CD14-positive monocyte (primary cell): ENCODE results near the gene SLC9A8. TPM values are rescaled to one million over a fixed set of nuclear protein-coding genes. Genes with fewer than 3 reads are reported as not detected.
A peak's percentile ranks its signal among the peaks of the same experiment; 100 is the strongest.

Experiments used
- DNase-seq, 3 donors: peaks; one replicate each; pipeline ENCODE4 v3.0.0-alpha.2; 2011 to 2022
- H2AFZ ChIP-seq: 2 replicates; pipeline ENCODE4 v1.6.0; 2012; ENCODE audit warnings: mild to moderate bottlenecking, low read depth, low read length, inconsistent platforms; ENCODE audit not compliant: insufficient read depth, poor library complexity, severe bottlenecking
- H3K27ac ChIP-seq, 2 donors: 1 replicate in 1 of 2; 2 replicates in 1 of 2; pipeline ENCODE4 v1.5.1; 2012 to 2013; ENCODE audit warnings: low read length in 2 of 2, control low read depth in 1 of 2, inconsistent platforms in 1 of 2, low read depth in 1 of 2, mild to moderate bottlenecking in 1 of 2
- H3K27me3 ChIP-seq, 2 donors: one replicate each; pipeline versions ENCODE4 v1.6.0 to v1.6.1; 2011 to 2013; ENCODE audit warnings: low read length in 2 of 2; ENCODE audit not compliant: control insufficient read depth in 2 of 2, insufficient read depth in 2 of 2
- H3K36me3 ChIP-seq, 2 donors: replicated peaks in 1 of 2; 1 replicate in 1 of 2; 2 replicates in 1 of 2; pipeline versions ENCODE4 v1.5.1 to v1.6.1; 2012 to 2013; ENCODE audit warnings: low read length in 2 of 2, control low read depth in 1 of 2, inconsistent platforms in 1 of 2, mild to moderate bottlenecking in 1 of 2; ENCODE audit not compliant: insufficient read depth in 2 of 2, control insufficient read depth in 1 of 2
- H3K4me1 ChIP-seq, 2 donors: 1 replicate in 1 of 2; 2 replicates in 1 of 2; pipeline versions ENCODE4 v1.5.1 to v1.6.1; 2012 to 2013; ENCODE audit warnings: low read length in 2 of 2, control low read depth in 1 of 2, inconsistent platforms in 1 of 2, mild to moderate bottlenecking in 1 of 2, moderate library complexity in 1 of 2; ENCODE audit not compliant: insufficient read depth in 2 of 2, control insufficient read depth in 1 of 2
- H3K4me2 ChIP-seq: replicated peaks from 2 replicates; pipeline ENCODE3; 2012; ENCODE audit warnings: low read length, moderate library complexity, mild to moderate bottlenecking; ENCODE audit not compliant: poor library complexity, severe bottlenecking; ENCODE audit errors: extremely low read depth
- H3K4me3 ChIP-seq, 3 experiments: fragments of 200-600 bp in 1 of 3; sonication (generic) in 1 of 3; replicated peaks in 1 of 3; 1 replicate in 2 of 3; 2 replicates in 1 of 3; pipeline ENCODE4 v1.5.1; 2011 to 2013; ENCODE audit warnings: low read length in 3 of 3, mild to moderate bottlenecking in 3 of 3, control low read depth in 2 of 3, low read depth in 2 of 3, inconsistent platforms in 1 of 3, moderate library complexity in 1 of 3
- H3K79me2 ChIP-seq: 2 replicates; pipeline ENCODE4 v1.6.0; 2012; ENCODE audit warnings: mild to moderate bottlenecking, control low read depth, inconsistent platforms, low read length, moderate library complexity; ENCODE audit not compliant: insufficient read depth
- H3K9ac ChIP-seq: 2 replicates; pipeline ENCODE4 v1.6.0; 2017; ENCODE audit warnings: low read length, mild to moderate bottlenecking; ENCODE audit not compliant: insufficient read depth, poor library complexity, severe bottlenecking
- H3K9me3 ChIP-seq, 2 donors: replicated peaks in 1 of 2; 1 replicate in 1 of 2; 2 replicates in 1 of 2; pipeline versions ENCODE4 v1.5.1 to v1.6.1; 2012 to 2013; ENCODE audit warnings: low read length in 2 of 2, control low read depth in 1 of 2; ENCODE audit not compliant: control insufficient read depth in 1 of 2, insufficient read depth in 1 of 2
- H4K20me1 ChIP-seq: 2 replicates; pipeline ENCODE4 v1.6.0; 2012; ENCODE audit warnings: mild to moderate bottlenecking, low read length, control low read depth, moderate library complexity; ENCODE audit not compliant: insufficient read depth
- H3K27ac Mint-ChIP-seq, 7 donors: one replicate each; pipeline ENCODE4 v1.8.0; 2020; ENCODE audit warnings: mild to moderate bottlenecking in 7 of 7, mixed read lengths in 7 of 7, moderate library complexity in 6 of 7, inconsistent platforms in 2 of 7
- H3K27me3 Mint-ChIP-seq, 3 donors: one replicate each; pipeline ENCODE4 v1.8.0; 2021 to 2022; ENCODE audit warnings: low read depth in 3 of 3, mild to moderate bottlenecking in 3 of 3, mixed read lengths in 3 of 3, moderate library complexity in 3 of 3, inconsistent platforms in 1 of 3
- H3K36me3 Mint-ChIP-seq, 2 donors: one replicate each; pipeline ENCODE4 v1.8.0; 2020; ENCODE audit warnings: mixed read lengths in 2 of 2, inconsistent platforms in 1 of 2, mild to moderate bottlenecking in 1 of 2
- H3K4me1 Mint-ChIP-seq: one replicate; pipeline ENCODE4 v1.8.0; 2020; ENCODE audit warnings: mild to moderate bottlenecking, mixed read lengths
- H3K4me3 Mint-ChIP-seq, 2 donors: one replicate each; pipeline ENCODE4 v1.8.0; 2020; ENCODE audit warnings: mild to moderate bottlenecking in 2 of 2, mixed read lengths in 2 of 2, moderate library complexity in 1 of 2
- H3K9me3 Mint-ChIP-seq, 7 donors: one replicate each; pipeline ENCODE4 v1.8.0; 2020 to 2022; ENCODE audit warnings: mixed read lengths in 7 of 7, mild to moderate bottlenecking in 6 of 7, moderate library complexity in 6 of 7, inconsistent platforms in 2 of 7
- WGBS: methylation state at CpG from one replicate; pipeline ENCODE4 v1.1.5; 2013; ENCODE audit warnings: missing lambda C conversion rate; ENCODE audit not compliant: insufficient coverage; 5-methylcytosine and 5-hydroxymethylcytosine counted together
- intact Hi-C, 2 donors: fragments of 100-400 bp; cut with micrococcal nuclease; formaldehyde crosslinking; loops; one replicate each; pipeline versions ENCODE4 v1.15.0 to v1.15.1; 2023
- polyA plus RNA-seq, 3 donors: library from polyadenylated mRNA; depleted of rRNA in 1 of 3; unstranded in 2 of 3; stranded (reverse) in 1 of 3; fragments of 300-500 nt in 2 of 3; fragments of >200 nt in 1 of 3; fragmentation: Illumina TruSeq in 2 of 3; gene quantifications; 1 replicate in 2 of 3; 2 replicates in 1 of 3; pipeline ENCODE4 v1.2.3, GENCODE V29; 2012 to 2021
- TF ChIP-seq, protein P1 (sequence below): fragments of 200-600 bp; IDR thresholded peaks from one replicate; pipeline ENCODE4 v1.8.0; 2022; ENCODE audit warnings: antibody characterized with exemption, mild to moderate bottlenecking

SLC9A8 gene
- polyA plus RNA-seq, 3 donors: 3.0 to 14.6 (median 3.3) TPM

DNA sequence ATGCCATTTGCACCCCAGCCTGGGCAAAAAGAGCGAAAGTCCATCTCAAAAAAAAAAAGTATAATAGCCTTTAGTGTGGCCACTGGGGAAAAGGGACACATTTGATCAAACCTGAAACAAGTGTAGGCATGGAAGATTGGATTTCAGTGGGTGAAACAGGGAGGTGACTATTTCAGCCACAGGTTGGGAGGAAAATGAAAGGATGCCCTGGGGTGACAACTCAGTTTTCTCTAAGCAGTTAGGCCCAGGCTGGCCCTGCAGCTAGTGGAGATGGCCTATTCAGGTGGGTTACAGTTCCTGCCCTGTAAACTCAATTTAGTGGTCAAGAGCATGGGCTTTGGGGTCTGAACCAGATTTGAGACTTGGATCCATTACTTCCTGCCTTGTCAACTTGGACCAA is 66.3 kb downstream of the SLC9A8 start:
- Histone ChIP-seq H3K4me3 (no peak overlapping the region), H3K27me3 (no peaks in the 10 kb centered on the region)

DNA sequence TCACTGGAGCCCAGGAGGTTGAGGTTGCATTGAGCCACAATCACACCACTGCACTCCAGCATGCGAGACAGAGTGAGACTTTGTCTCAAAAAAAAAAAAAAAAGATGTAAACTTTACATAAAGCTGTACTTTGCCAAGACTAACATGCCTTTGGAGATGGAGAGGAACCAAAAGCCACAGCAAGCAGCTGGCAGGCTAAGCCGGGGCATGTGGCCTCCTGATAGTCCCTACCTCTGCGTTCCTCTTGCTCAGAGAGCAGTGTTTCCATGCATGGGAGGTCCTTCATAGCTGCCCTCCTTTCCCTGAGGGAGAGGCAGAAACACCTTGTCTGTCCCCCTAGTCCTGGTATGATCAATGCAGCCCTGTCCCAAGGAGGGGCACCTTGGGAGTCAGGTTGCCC is 67.5 kb downstream of the SLC9A8 start:
- Histone ChIP-seq H3K4me3 (no peak overlapping the region), H3K79me2 (no peaks in the 10 kb centered on the region), H3K4me2 (no peak overlapping the region), H3K9ac (no peak overlapping the region), H3K9me3 (no peaks in the 10 kb centered on the region), H2AFZ (no peak overlapping the region), H3K27me3 (no peaks in the 10 kb centered on the region), H3K4me1 (no peaks in the 10 kb centered on the region), H3K27ac (no peak overlapping the region), H3K36me3 (peaks cover 69 to 98% of the 10 kb centered on the region in 2 donors), H4K20me1 (no peaks in the 10 kb centered on the region)
- H3K9me3 Mint-ChIP-seq: no peaks in the 10 kb centered on the region
- intact Hi-C loops: no loop called here
- WGBS: 93% methylated on average over 2 of the region's 3 CpGs
- DNase-seq: no peak
- peaks cover 75 to 92% of the 10 kb centered on the region in 2 donors for H3K36me3 Mint-ChIP-seq
- TF ChIP-seq, protein P1, sequence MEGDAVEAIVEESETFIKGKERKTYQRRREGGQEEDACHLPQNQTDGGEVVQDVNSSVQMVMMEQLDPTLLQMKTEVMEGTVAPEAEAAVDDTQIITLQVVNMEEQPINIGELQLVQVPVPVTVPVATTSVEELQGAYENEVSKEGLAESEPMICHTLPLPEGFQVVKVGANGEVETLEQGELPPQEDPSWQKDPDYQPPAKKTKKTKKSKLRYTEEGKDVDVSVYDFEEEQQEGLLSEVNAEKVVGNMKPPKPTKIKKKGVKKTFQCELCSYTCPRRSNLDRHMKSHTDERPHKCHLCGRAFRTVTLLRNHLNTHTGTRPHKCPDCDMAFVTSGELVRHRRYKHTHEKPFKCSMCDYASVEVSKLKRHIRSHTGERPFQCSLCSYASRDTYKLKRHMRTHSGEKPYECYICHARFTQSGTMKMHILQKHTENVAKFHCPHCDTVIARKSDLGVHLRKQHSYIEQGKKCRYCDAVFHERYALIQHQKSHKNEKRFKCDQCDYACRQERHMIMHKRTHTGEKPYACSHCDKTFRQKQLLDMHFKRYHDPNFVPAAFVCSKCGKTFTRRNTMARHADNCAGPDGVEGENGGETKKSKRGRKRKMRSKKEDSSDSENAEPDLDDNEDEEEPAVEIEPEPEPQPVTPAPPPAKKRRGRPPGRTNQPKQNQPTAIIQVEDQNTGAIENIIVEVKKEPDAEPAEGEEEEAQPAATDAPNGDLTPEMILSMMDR: no peak
- H3K27ac Mint-ChIP-seq: no peak overlapping the region
- no peaks in the 10 kb centered on the region for H3K4me1 Mint-ChIP-seq
- no peak overlapping the region for H3K4me3 Mint-ChIP-seq
- H3K27me3 Mint-ChIP-seq: peaks cover 0 to 1% (median 0%) of the 10 kb centered on the region in 3 donors

More for the DNA sequence above, 66.3 kb downstream of the SLC9A8 start:
- peaks cover 78 to 98% of the 10 kb centered on the region in 2 donors for H3K36me3 ChIP-seq
- no CpG with 5 or more reads among the region's 1 CpG for WGBS
- no peaks in the 10 kb centered on the region for H3K9me3 ChIP-seq
- TF ChIP-seq, protein P1: no peak
- Mint-ChIP-seq H3K4me1 (no peaks in the 10 kb centered on the region), H3K27ac (peak overlapping the region in 1 of 7 donors; percentile 68), H3K27me3 (peaks cover 0 to 1% (median 0%) of the 10 kb centered on the region in 3 donors), H3K9me3 (no peaks in the 10 kb centered on the region), H3K36me3 (peaks cover 72 to 90% of the 10 kb centered on the region in 2 donors), H3K4me3 (no peak overlapping the region)
- intact Hi-C loops: no loop called here
- no peak overlapping the region for H3K4me2 ChIP-seq
- H3K9ac ChIP-seq: no peak overlapping the region
- no peaks in the 10 kb centered on the region for H3K79me2 ChIP-seq
- no peaks in the 10 kb centered on the region for H3K4me1 ChIP-seq
- H3K27ac ChIP-seq: no peak overlapping the region
- no peak overlapping the region for H2AFZ ChIP-seq
- DNase-seq: no peak
- H4K20me1 ChIP-seq: no peaks in the 10 kb centered on the region
